ENCODE data around the gene RORC. TPM values are rescaled to one million over a fixed set of nuclear protein-coding genes. Genes with fewer than 3 reads are reported as not detected.

The RORC gene
- total and polyA plus RNA-seq, 2 of the 8 experiments (the other 6 are each of a cell fraction or from before 2014, with no cell fraction given), result 0.44 to 0.54 TPM

GRCh38 chr1:151799179-151800022 is 32.2 kb downstream of the RORC start:
- Histone ChIP-seq H4K8ac (ENCODE audit: extremely low read depth, insufficient read depth, low read length) (no peak overlapping the region), H3K4ac (replicated peaks; ENCODE audit: insufficient read length, low read depth, low read length) (no peak overlapping the region), H2BK15ac (ENCODE audit: low read length) (no peak overlapping the region), H3K4me3 (ENCODE audit: extremely low read depth in 1 of 4, insufficient read depth in 2 of 4, low read depth in 3 of 4, low read length in 4 of 4) (no peak overlapping the region), H3K23ac (ENCODE audit: insufficient read length) (no peak overlapping the region), H3K27ac (ENCODE audit: low read depth, low read length) (peak overlapping the region; percentile 2; the same call in 1 of the 2 replicates), H3K4me1 (replicated peaks in 1 of 4; ENCODE audit: control insufficient read depth in 3 of 4, insufficient read depth in 4 of 4, low read length in 3 of 4) (no peaks in the 10 kb centered on the region; a peak in 1 of 7 replicates), H3K23me2 (ENCODE audit: low read depth, low read length) (no peaks in the 10 kb centered on the region), H3K27me3 (replicated peaks in 1 of 4; ENCODE audit: control insufficient read depth in 3 of 4, extremely low read depth in 1 of 4, insufficient read depth in 3 of 4, low read length in 3 of 4) (peaks cover 0 to 3% (median 1%) of the 10 kb centered on the region in 4 experiments; a peak in 1 of 7 replicates), H2AK5ac (ENCODE audit: low read depth, low read length) (no peak overlapping the region), H4K91ac (replicated peaks; ENCODE audit: insufficient read length, low read length) (no peak overlapping the region), H2AFZ (ENCODE audit: low read length) (0 out of 2 replicates have a peak overlapping the region, but pooled peaks have one; percentile 61), H3K18ac (ENCODE audit: extremely low read depth, low read length) (no peak overlapping the region), H3K56ac (replicated peaks; ENCODE audit: insufficient read length, low read depth, low read length) (no peak overlapping the region), H2BK20ac (ENCODE audit: low read length) (no peak overlapping the region), H2BK12ac (ENCODE audit: low read depth, low read length) (no peak overlapping the region; the same call in 1 of the 2 replicates), H3K79me2 (ENCODE audit: control insufficient read depth in 1 of 2, insufficient read depth in 2 of 2, low read length in 2 of 2) (no peaks in the 10 kb centered on the region), H3K14ac (ENCODE audit: insufficient read length) (no peak overlapping the region), H3K9ac (replicated peaks in 1 of 4; ENCODE audit: extremely low read depth in 1 of 4, low read depth in 3 of 4, low read length in 3 of 4) (no peak overlapping the region), H3K79me1 (ENCODE audit: low read depth, low read length) (no peaks in the 10 kb centered on the region), H2BK120ac (replicated peaks; ENCODE audit: low read depth, low read length) (no peak overlapping the region), H3K4me2 (ENCODE audit: insufficient read depth in 1 of 2, low read depth in 2 of 2, low read length in 2 of 2) (peak overlapping the region in 1 of 2 experiments; percentile 7; a peak in 1 of 4 replicates), H4K20me1 (replicated peaks in 1 of 2; ENCODE audit: control insufficient read depth in 1 of 2, insufficient read depth in 2 of 2, low read length in 2 of 2) (no peaks in the 10 kb centered on the region), H3K9me3 (ENCODE audit: insufficient read depth in 2 of 2, low read depth in 1 of 2, low read length in 1 of 2) (no peaks in the 10 kb centered on the region), H3K36me3 (ENCODE audit: control insufficient read depth in 2 of 4, insufficient read depth in 4 of 4, low read length in 3 of 4) (no peaks in the 10 kb centered on the region), H2BK5ac (ENCODE audit: low read depth, low read length) (no peak overlapping the region), H4K5ac (ENCODE audit: insufficient read length, low read depth, low read length) (no peak overlapping the region)
- CTCF ChIA-PET (ENCODE audit: partially characterized antibody), result interaction anchor here (0.6 to 2.6 kb wide), 7 partner anchors 10 to 1396 kb away, joined by 3 to 12 read pairs (median 4); partner anchors contain the start of gene MRPL9
- FAIRE-seq (no peak), DNase-seq (ENCODE audit: low read depth in 1 of 2, low spot score in 2 of 2) (no peak)
- no peak for TF ChIP-seq RBBP5 (IDR thresholded peaks at IDR 0.05; ENCODE audit: borderline replicate concordance, low read depth, low read length)
- peak; percentile 48; the same call in 1 of the 2 replicates for TF ChIP-seq USF2 (IDR thresholded peaks at IDR 0.05; ENCODE audit: low read length)
- no peak for TF ChIP-seq SRF (IDR thresholded peaks at IDR 0.05; ENCODE audit: low read depth, low read length)
- POLR2A ChIA-PET (ENCODE audit: partially characterized antibody), result interaction anchor here (0.8 kb wide), 1 partner anchor 27 kb away, joined by 4 read pairs; no protein-coding TSS in a partner anchor
- WGBS, 2 experiments (ENCODE audit: extremely low coverage in 1 of 2, insufficient coverage in 1 of 2, insufficient read length in 1 of 2, insufficient replicate concordance in 2 of 2, low coverage in 1 of 2, low lambda C conversion rate in 2 of 2, missing lambda C conversion rate in 1 of 2), result 58% methylated on average over 9 of the region's 9 CpGs; no CpG with 5 or more reads in 1 of the 2 experiments

Data from H1 (cell line).